Uterus (tissue), 2 donors: ENCODE measurements around the gene PPP3CA.

Experiments
- CTCF ChIP-seq, 4 experiments: fragments of 200-600 bp in 2 of 4; fragments of 450-650 bp in 2 of 4; sonication (generic) in 2 of 4; IDR thresholded peaks; one replicate each; pipeline ENCODE4 v1.5.1; 2016 to 2019; ENCODE audit warnings: antibody characterized with exemption in 4 of 4, mild to moderate bottlenecking in 2 of 4, moderate library complexity in 1 of 4
- POLR2A ChIP-seq, 2 donors: fragments of 450-650 bp; IDR thresholded peaks; one replicate each; pipeline ENCODE4 v1.6.1; 2016; ENCODE audit warnings: antibody characterized with exemption in 2 of 2, mild to moderate bottlenecking in 1 of 2, moderate library complexity in 1 of 2

- TF ChIP-seq CTCF (IDR thresholded peaks at IDR 0.05) (no peak), POLR2A (IDR thresholded peaks at IDR 0.05) (no peak)
Measured at GRCh38 chr4:101188906-101189305, 158.4 kb downstream of the PPP3CA start.
